ENCODE data around the gene CFP. TPM values are rescaled to one million over a fixed set of nuclear protein-coding genes. Genes with fewer than 3 reads are reported as not detected.

CFP gene
- total and polyA plus RNA-seq, 2 of the 13 experiments (the other 11 are each of a cell fraction or from before 2014, with no cell fraction given) = 0.01 TPM; not detected in 1

- CTCF ChIA-PET (ENCODE audit: low intra/inter-chr PET ratio, low total read pairs) = no interaction called here
- DNase-seq (ENCODE audit: low spot score) = no peak
- Histone ChIP-seq H3K4me3 (replicated peaks in 1 of 3; ENCODE audit: insufficient read depth in 1 of 3, low read depth in 2 of 3, low read length in 3 of 3) (no peak overlapping the region), H3K79me2 (ENCODE audit: insufficient read depth, low read length) (no peaks in the 10 kb centered on the region), H3K27me3 (ENCODE audit: control insufficient read depth in 1 of 2, insufficient read depth in 2 of 2, low read length in 2 of 2) (no peaks in the 10 kb centered on the region; a peak in 1 of 5 replicates), H3K4me2 (ENCODE audit: low read depth, low read length) (no peak overlapping the region), H2AFZ (ENCODE audit: low read length) (no peak overlapping the region), H4K20me1 (ENCODE audit: insufficient read depth, low read length) (no peaks in the 10 kb centered on the region), H3K4me1 (ENCODE audit: insufficient read depth, low read length) (no peaks in the 10 kb centered on the region), H3K9ac (ENCODE audit: insufficient read depth, low read depth, low read length) (no peak overlapping the region), H3K9me3 (ENCODE audit: low read length) (no peaks in the 10 kb centered on the region), H3K36me3 (replicated peaks in 1 of 2; ENCODE audit: control insufficient read depth in 1 of 2, insufficient read depth in 2 of 2, low read length in 2 of 2) (no peaks in the 10 kb centered on the region), H3K27ac (ENCODE audit: extremely low read length, insufficient read depth, low read length) (no peak overlapping the region)
- intact Hi-C loops (cut with micrococcal nuclease; ENCODE audit: unreplicated experiment) (no loop called here), in situ Hi-C loops (cut with HindIII; ENCODE audit: extremely low pct_ligation_motif_present, low pct_unique_long_range_greater_than_20kb) (no loop called here)
- FAIRE-seq = no peak
- no CpG with 5 or more reads among the region's 16 CpGs for WGBS (ENCODE audit: low lambda C conversion rate)
- POLR2A ChIA-PET = no interaction called here
- TF ChIP-seq ZNF496 (CRISPR knock-in tag; IDR thresholded peaks at IDR 0.05; ENCODE audit: insufficient replicate concordance) (no peak), CHCHD3 (CRISPR knock-in tag; IDR thresholded peaks at IDR 0.05) (no peak), ZBTB20 (CRISPR knock-in tag; IDR thresholded peaks at IDR 0.05; ENCODE audit: borderline replicate concordance, low read depth) (no peak), ETV5 (CRISPR knock-in tag; IDR thresholded peaks at IDR 0.05; ENCODE audit: borderline replicate concordance) (no peak), HNRNPUL1 (IDR thresholded peaks at IDR 0.05; ENCODE audit: low read depth, low read length) (no peak), SMYD3 (CRISPR knock-in tag; IDR thresholded peaks at IDR 0.05) (no peak), MED13 (CRISPR knock-in tag; IDR thresholded peaks at IDR 0.05) (no peak), AGO1 (IDR thresholded peaks at IDR 0.05; ENCODE audit: low read depth, low read length, poor library complexity, severe bottlenecking) (no peak), ZFP41 (CRISPR knock-in tag; IDR thresholded peaks at IDR 0.05; ENCODE audit: borderline replicate concordance) (no peak), PHF8 (CRISPR knock-in tag; IDR thresholded peaks at IDR 0.05) (no peak), SP140L (CRISPR knock-in tag; IDR thresholded peaks at IDR 0.05; ENCODE audit: borderline replicate concordance) (no peak), SIN3A (IDR thresholded peaks at IDR 0.05; ENCODE audit: borderline replicate concordance, low read depth, low read length) (no peak)
- no TSS peak for BruUV-seq (replicated peaks)
- no peak for ATAC-seq
Measured at GRCh38 chrX:47587906-47588735, 41.6 kb downstream of the CFP start.

Measured in HepG2 (cell line).